Heart right ventricle (tissue), 16 donors: ENCODE data around the gene ZNF496. TPM values are rescaled to one million over a fixed set of nuclear protein-coding genes. Genes with fewer than 3 reads are reported as not detected.
A peak's percentile ranks its signal among the peaks of the same experiment; 100 is the strongest.

ENCODE experiments used
- ATAC-seq, 8 donors: fragments of 200-7000 bp; cut with Tn5 transposase; one replicate each; pipeline ENCODE4 v1.9.1; 2020; ENCODE audit warnings: mild to moderate bottlenecking in 8 of 8, moderate library complexity in 8 of 8, moderate number of reproducible peaks in 1 of 8
- DNase-seq, 2 donors: peaks; one replicate each; pipeline ENCODE4 v3.0.0-alpha.2; 2020
- H3K27ac ChIP-seq, 10 donors: fragments of 200-600 bp; sonication (generic) in 2 of 10; one replicate each; pipeline versions ENCODE4 v1.5.0 to v1.8.0; 2020 to 2022; ENCODE audit warnings: mild to moderate bottlenecking in 3 of 10
- H3K27me3 ChIP-seq, 7 donors: fragments of 200-600 bp; one replicate each; pipeline ENCODE4 v1.8.0; 2021 to 2022; ENCODE audit warnings: mild to moderate bottlenecking in 2 of 7
- H3K36me3 ChIP-seq, 9 donors: fragments of 200-600 bp; sonication (generic) in 1 of 9; one replicate each; pipeline versions ENCODE4 v1.5.0 to v1.8.0; 2020 to 2022; ENCODE audit warnings: mild to moderate bottlenecking in 2 of 9
- H3K4me1 ChIP-seq, 9 donors: fragments of 200-600 bp; sonication (generic) in 1 of 9; one replicate each; pipeline versions ENCODE4 v1.5.0 to v1.8.0; 2020 to 2022; ENCODE audit warnings: mild to moderate bottlenecking in 4 of 9
- H3K4me3 ChIP-seq, 10 donors: fragments of 200-600 bp; sonication (generic) in 2 of 10; one replicate each; pipeline versions ENCODE4 v1.5.0 to v1.8.0; 2020 to 2022; ENCODE audit warnings: mild to moderate bottlenecking in 7 of 10, moderate library complexity in 2 of 10
- H3K9me3 ChIP-seq, 11 donors: fragments of 200-600 bp in 10 of 11; sonication (generic) in 2 of 11; one replicate each; pipeline versions ENCODE4 v1.5.0 to v1.8.0; 2013 to 2022; ENCODE audit warnings: mild to moderate bottlenecking in 2 of 11, control low read depth in 1 of 11, moderate library complexity in 1 of 11
- CTCF ChIP-seq, 9 donors: fragments of 200-600 bp; sonication (generic) in 2 of 9; IDR thresholded peaks; one replicate each; pipeline versions ENCODE4 v1.5.0 to v1.8.0; 2021 to 2022; ENCODE audit warnings: antibody characterized with exemption in 9 of 9, mild to moderate bottlenecking in 5 of 9, moderate library complexity in 1 of 9
- WGBS, 2 donors: extraction: QIAGEN DNeasy Blood & Tissue Kit; methylation state at CpG; one replicate each; pipeline ENCODE4 v1.1.7; 2013; ENCODE audit warnings: inconsistent platforms in 1 of 2; 5-methylcytosine and 5-hydroxymethylcytosine counted together
- intact Hi-C, 10 donors: fragments of 100-400 bp; cut with DNase I; formaldehyde crosslinking; loops; one replicate each; pipeline versions ENCODE4 v1.11.1 to v1.14.2; 2022
- polyA plus RNA-seq, 2 donors: library from polyadenylated mRNA; stranded (reverse); fragments of 200-250 nt; gene quantifications; one replicate each; pipeline ENCODE4 v1.2.3, GENCODE V29; 2013
- total RNA-seq, 10 donors: library from RNA; stranded (reverse); fragmentation: NEBNext Ultra II Directional in 3 of 10; extraction: Animal tissue kit (Norgen Biotek cat#: 25700) in 3 of 10; gene quantifications; one replicate each; pipeline versions ENCODE4 v1.2.1 to v1.2.4, GENCODE V29; 2021 to 2023
- donor health status: Arrhythmogenic right ventricular cardiomyopathy.
- donor health status: ischemic (EF 13 %, LVEDD 7.1; RV severe dilation, severe dysfunction).
- donor health status: healthy with polysubstance abuse.
- donor health status: DM: no; HTN: yes; CAD: no.
- donor health status: DM: no; HTN: no; CAD: no.
- donor health status: ischemic (EF 25% LVEDD 6.9; RV normal size, moderate dysfunction).
- donor health status: ischemic (EF 25% LVEDD 5.7; RV mildly dilated, moderate dysfunction).
- donor health status: healthy.
- donor health status: DM: yes; HTN: yes; CAD: no.
- donor health status: Ischemic cardiomyopathy.
- donor health status: ischemic (EF 35%, LVEDD 5.7; RV mildly dilated, moderate dysfunction).
- donor health status: nonischemic (EF 11% LVEDD 7.7; RV severe dilation, severe dysfunction).
- donor health status: DM: yes; HTN: yes; CAD: no.
- donor health status: PGD.
- donor health status: ischemic (EF 29% LVEDD 5.4; RV normal size, mild dysfunction).
- donor health status: nonischemic (EF 23%, LVEDD 6.1; RV moderate dilation, normal function).

Gene ZNF496
- total and polyA plus RNA-seq, 12 donors: 6.2 to 18.4 (median 13.8) TPM

- ATAC-seq: peak in 6 of 8 donors; percentile 14 to 72 (median 44)
- Histone ChIP-seq H3K4me1 (no peaks in the 10 kb centered on the region), H3K9me3 (peaks cover 0 to 26% (median 4%) of the 10 kb centered on the region in 11 donors), H3K4me3 (no peak overlapping the region), H3K36me3 (no peaks in the 10 kb centered on the region), H3K27me3 (no peaks in the 10 kb centered on the region), H3K27ac (no peak overlapping the region)
- no peak for TF ChIP-seq CTCF (IDR thresholded peaks at IDR 0.05)
- intact Hi-C loops: no loop called here
- DNase-seq: no peak
- WGBS, 2 donors: 46 to 60% methylated on average over 1 of the region's 1 CpG
Observed at GRCh38 chr1:247273013-247273412, 58.7 kb downstream of the ZNF496 start.

GRCh38 chr1:247270003-247270402 lies 61.7 kb downstream of the ZNF496 start:
- no peak for TF ChIP-seq CTCF (IDR thresholded peaks at IDR 0.05)
- no peaks in the 10 kb centered on the region for H3K4me1 ChIP-seq
- no peak overlapping the region for H3K4me3 ChIP-seq
- intact Hi-C loops: no loop called here
- H3K36me3 ChIP-seq: no peaks in the 10 kb centered on the region
- no peak overlapping the region for H3K27ac ChIP-seq
- H3K27me3 ChIP-seq: no peaks in the 10 kb centered on the region
- peaks cover 0 to 29% (median 4%) of the 10 kb centered on the region in 11 donors for H3K9me3 ChIP-seq
- DNase-seq (no peak), ATAC-seq (no peak)
- 46 to 77% methylated on average over 1 of the region's 1 CpG for WGBS, 2 donors

GRCh38 chr1:247269133-247269532 lies 62.5 kb downstream of the ZNF496 start:
- no peaks in the 10 kb centered on the region for H3K4me1 ChIP-seq
- H3K4me3 ChIP-seq: no peak overlapping the region
- H3K36me3 ChIP-seq: no peaks in the 10 kb centered on the region
- peaks cover 0 to 34% (median 4%) of the 10 kb centered on the region in 11 donors for H3K9me3 ChIP-seq
- no peak for TF ChIP-seq CTCF (IDR thresholded peaks at IDR 0.05)
- H3K27me3 ChIP-seq: no peaks in the 10 kb centered on the region
- intact Hi-C loops: no loop called here
- no peak overlapping the region for H3K27ac ChIP-seq
- ATAC-seq: no peak
- DNase-seq: no peak

- ATAC-seq: no peak
Observed at GRCh38 chr1:247268390-247269045, 63.1 kb downstream of the ZNF496 start.

More at GRCh38 chr1:247268390-247269045, 63.1 kb downstream of the ZNF496 start:
- intact Hi-C loops: no loop called here
- Histone ChIP-seq H3K27me3 (no peaks in the 10 kb centered on the region), H3K4me1 (no peaks in the 10 kb centered on the region), H3K36me3 (no peaks in the 10 kb centered on the region), H3K4me3 (no peak overlapping the region), H3K9me3 (peaks cover 0 to 40% (median 8%) of the 10 kb centered on the region in 11 donors), H3K27ac (no peak overlapping the region)
- no peak for TF ChIP-seq CTCF (IDR thresholded peaks at IDR 0.05)
- WGBS, 2 donors: 78 to 93% methylated on average over 2 of the region's 2 CpGs
- DNase-seq: no peak
